Gastrocnemius medialis (tissue), 4 donors: Measurements from ENCODE around the gene PXMP4. TPM values are rescaled to one million over a fixed set of nuclear protein-coding genes. Genes with fewer than 3 reads are reported as not detected.

Experiments
- ATAC-seq, 2 donors: fragments of 150-250 bp; one replicate each; pipeline ENCODE4 v1.9.1; 2016
- DNase-seq, 2 donors: peaks; one replicate each; pipeline ENCODE4 v3.0.0-alpha.2; 2019
- H3K27ac ChIP-seq, 4 donors: fragments of 200-600 bp; sonication (generic); 1 replicate in 1 of 4; 2 replicates in 3 of 4; pipeline ENCODE4 v1.5.1; 2016 to 2018; ENCODE audit warnings: mild to moderate bottlenecking in 2 of 4, moderate library complexity in 1 of 4
- H3K27me3 ChIP-seq, 3 donors: fragments of 200-600 bp; sonication (generic) in 2 of 3; 1 replicate in 1 of 3; 2 replicates in 2 of 3; pipeline versions ENCODE4 v1.5.1 to v1.6.0; 2016 to 2019; ENCODE audit warnings: mild to moderate bottlenecking in 1 of 3, moderate library complexity in 1 of 3
- H3K36me3 ChIP-seq, 2 donors: fragments of 200-600 bp; sonication (generic) in 1 of 2; one replicate each; pipeline ENCODE4 v1.5.1; 2017 to 2018
- H3K4me1 ChIP-seq, 2 donors: fragments of 200-600 bp; sonication (generic) in 1 of 2; one replicate each; pipeline ENCODE4 v1.5.1; 2016 to 2017; ENCODE audit warnings: mild to moderate bottlenecking in 2 of 2
- H3K4me3 ChIP-seq, 4 donors: fragments of 200-600 bp; sonication (generic) in 3 of 4; 1 replicate in 1 of 4; 2 replicates in 3 of 4; pipeline ENCODE4 v1.5.1; 2016 to 2019; ENCODE audit warnings: mild to moderate bottlenecking in 2 of 4
- H3K9me3 ChIP-seq, 3 donors: fragments of 200-600 bp; sonication (generic) in 2 of 3; 1 replicate in 1 of 3; 2 replicates in 2 of 3; pipeline ENCODE4 v1.5.1; 2016 to 2019
- CTCF ChIP-seq, 5 experiments: fragments of 450-650 bp in 3 of 5; fragments of 200-600 bp in 2 of 5; sonication (generic) in 2 of 5; IDR thresholded peaks in 4 of 5; conservative IDR thresholded peaks in 1 of 5; 1 replicate in 4 of 5; 2 replicates in 1 of 5; pipeline ENCODE4 v1.5.1; 2016 to 2019; ENCODE audit warnings: antibody characterized with exemption in 5 of 5, mild to moderate bottlenecking in 3 of 5, moderate library complexity in 3 of 5
- POLR2A ChIP-seq, 2 donors: fragments of 450-650 bp; IDR thresholded peaks; one replicate each; pipeline ENCODE4 v1.6.1; 2017; ENCODE audit warnings: antibody characterized with exemption in 2 of 2, mild to moderate bottlenecking in 2 of 2, moderate library complexity in 2 of 2
- in situ Hi-C, 4 donors: fragments of 200-750 bp; cut with MboI; loops; one replicate each; pipeline versions ENCODE4 v1.15.0 to v1.8.0; 2017; ENCODE audit warnings: low sequenced_read_pairs in 4 of 4
- intact Hi-C: fragments of 100-400 bp; cut with DNase I; formaldehyde crosslinking; loops from one replicate; pipeline ENCODE4 v1.15.1; 2023; ENCODE audit warnings: low total_unique reads
- total RNA-seq, 4 donors: library from RNA; depleted of rRNA; stranded (reverse); fragments of >200 nt; gene quantifications; one replicate each; pipeline versions ENCODE4 v1.1.0 to v1.2.3, GENCODE V29; 2016

The PXMP4 gene
- total RNA-seq, 4 donors from 2014 or later: 3.2 to 7.3 (median 5.3) TPM

GRCh38 chr20:33660035-33660684, 60.0 kb downstream of the PXMP4 start:
- in situ Hi-C loops (loop anchor here in 1 of 4 donors (10.0 kb wide), 1 partner anchor 195 kb away; no protein-coding TSS in a partner anchor), intact Hi-C loops (loop anchor here (10.0 kb wide), 2 partner anchors 175 to 335 kb away; partner anchors contain the start of gene RALY)
- peaks cover 7 to 15% of the 10 kb centered on the region in 2 donors for H3K4me1 ChIP-seq
- no peak overlapping the region for H3K27ac ChIP-seq
- ATAC-seq (no peak), DNase-seq (no peak)
- H3K27me3 ChIP-seq: no peaks in the 10 kb centered on the region
- no peak for TF ChIP-seq POLR2A (IDR thresholded peaks at IDR 0.05)
- no peak for TF ChIP-seq CTCF (IDR thresholded peaks at IDR 0.05 in 4 of 5, conservative IDR thresholded peaks at IDR 0.05 in 1 of 5)
- no peak overlapping the region for H3K4me3 ChIP-seq
- no peaks in the 10 kb centered on the region for H3K9me3 ChIP-seq
- peaks cover 0 to 41% of the 10 kb centered on the region in 2 donors for H3K36me3 ChIP-seq

GRCh38 chr20:33659341-33660034, 60.6 kb downstream of the PXMP4 start:
- Histone ChIP-seq H3K27me3 (no peaks in the 10 kb centered on the region), H3K9me3 (no peaks in the 10 kb centered on the region), H3K4me1 (peaks cover 7 to 13% of the 10 kb centered on the region in 2 donors), H3K4me3 (no peak overlapping the region), H3K36me3 (peaks cover 0 to 41% of the 10 kb centered on the region in 2 donors), H3K27ac (no peak overlapping the region)
- ATAC-seq (no peak), DNase-seq (no peak)
- in situ Hi-C loops: loop anchor here in 2 of 4 donors (10.0 kb wide), 2 partner anchors 195 to 205 kb away; no protein-coding TSS in a partner anchor
- intact Hi-C loops: loop anchor here (10.0 kb wide), 2 partner anchors 175 to 335 kb away; partner anchors contain the start of gene RALY
- no peak for TF ChIP-seq POLR2A (IDR thresholded peaks at IDR 0.05)
- TF ChIP-seq CTCF (IDR thresholded peaks at IDR 0.05 in 4 of 5, conservative IDR thresholded peaks at IDR 0.05 in 1 of 5): no peak

- no peak for ATAC-seq
- Histone ChIP-seq H3K36me3 (peaks cover 0 to 41% of the 10 kb centered on the region in 2 donors), H3K4me1 (peaks cover 7 to 10% of the 10 kb centered on the region in 2 donors), H3K9me3 (no peaks in the 10 kb centered on the region), H3K27ac (no peak overlapping the region), H3K27me3 (no peaks in the 10 kb centered on the region), H3K4me3 (no peak overlapping the region)
- in situ Hi-C loops (loop anchor here in 1 of 4 donors (10.0 kb wide), 1 partner anchor 204 kb away; no protein-coding TSS in a partner anchor), intact Hi-C loops (no loop called here)
- TF ChIP-seq CTCF (IDR thresholded peaks at IDR 0.05 in 4 of 5, conservative IDR thresholded peaks at IDR 0.05 in 1 of 5): no peak
- no peak for TF ChIP-seq POLR2A (IDR thresholded peaks at IDR 0.05)
- DNase-seq: no peak
Measured at GRCh38 chr20:33658929-33659328, 61.2 kb downstream of the PXMP4 start.

GRCh38 chr20:33658510-33658909, 61.6 kb downstream of the PXMP4 start:
- intact Hi-C loops (no loop called here), in situ Hi-C loops (loop anchor here in 1 of 4 donors (10.0 kb wide), 1 partner anchor 204 kb away; no protein-coding TSS in a partner anchor)
- Histone ChIP-seq H3K27me3 (no peaks in the 10 kb centered on the region), H3K4me3 (no peak overlapping the region), H3K4me1 (peaks cover 10 to 11% of the 10 kb centered on the region in 2 donors), H3K9me3 (no peaks in the 10 kb centered on the region), H3K27ac (no peak overlapping the region), H3K36me3 (peaks cover 0 to 41% of the 10 kb centered on the region in 2 donors)
- no peak for ATAC-seq
- TF ChIP-seq CTCF (IDR thresholded peaks at IDR 0.05 in 4 of 5, conservative IDR thresholded peaks at IDR 0.05 in 1 of 5): no peak
- TF ChIP-seq POLR2A (IDR thresholded peaks at IDR 0.05): no peak
- DNase-seq: no peak
